HG03457 (cell line): ENCODE measurements around the gene SETD7.

ENCODE experiments used
- ATAC-seq: cut with Tn5 transposase; IDR thresholded peaks from one replicate; pipeline ENCODE4 v1.9.1; 2021; ENCODE audit warnings: moderate number of reproducible peaks; ENCODE audit not compliant: unreplicated experiment

Gene SETD7

GRCh38 chr4:139575072-139575471 is 19.1 kb upstream of the SETD7 start:
- no peak for ATAC-seq

GRCh38 chr4:139574641-139575040 is 18.6 kb upstream of the SETD7 start:
- no peak for ATAC-seq

- ATAC-seq = no peak
Observed at GRCh38 chr4:139568206-139568955, 12.4 kb upstream of the SETD7 start.

- ATAC-seq = no peak
Observed at GRCh38 chr4:139567159-139567870, 11.3 kb upstream of the SETD7 start.

- no peak for ATAC-seq
Observed at GRCh38 chr4:139564502-139564901, 8.5 kb upstream of the SETD7 start.

GRCh38 chr4:139563515-139563914 is 7.5 kb upstream of the SETD7 start:
- ATAC-seq = no peak

- no peak for ATAC-seq
Observed at GRCh38 chr4:139562839-139563238, 6.8 kb upstream of the SETD7 start.

- ATAC-seq = no peak
Observed at GRCh38 chr4:139562067-139562684, 6.2 kb upstream of the SETD7 start.

GRCh38 chr4:139560406-139561104 is 4.5 kb upstream of the SETD7 start:
- ATAC-seq = no peak

GRCh38 chr4:139559687-139560086 is 3.7 kb upstream of the SETD7 start:
- no peak for ATAC-seq

GRCh38 chr4:139559089-139559479 is 3.1 kb upstream of the SETD7 start:
- no peak for ATAC-seq

GRCh38 chr4:139558235-139559088 is 2.4 kb upstream of the SETD7 start:
- ATAC-seq = no peak

- ATAC-seq = no peak
Observed at GRCh38 chr4:139557556-139558110, 1.6 kb upstream of the SETD7 start.

- no peak for ATAC-seq
Observed at GRCh38 chr4:139556724-139557555, 921 bp upstream of the SETD7 start.

- no peak for ATAC-seq
Observed at GRCh38 chr4:139555705-139556070, 331 bp downstream of the SETD7 start.

- no peak for ATAC-seq
Observed at GRCh38 chr4:139554893-139555704, 920 bp downstream of the SETD7 start.

- no peak for ATAC-seq
Observed at GRCh38 chr4:139554642-139554892, 1.5 kb downstream of the SETD7 start.

GRCh38 chr4:139553751-139554641 is 2.0 kb downstream of the SETD7 start:
- ATAC-seq = no peak
